H9 (cell line): ENCODE results near the gene CERK. TPM values are rescaled to one million over a fixed set of nuclear protein-coding genes. Genes with fewer than 3 reads are reported as not detected.

Experiments
- DNase-seq: peaks from one replicate; pipeline ENCODE4 v3.0.0-alpha.2; 2017
- H2AFZ ChIP-seq: one replicate; pipeline ENCODE4 v1.6.1; 2013; ENCODE audit warnings: mild to moderate bottlenecking, low read length, control low read depth, moderate library complexity
- H2AK5ac ChIP-seq: 2 replicates; pipeline ENCODE4 v1.6.1; 2013; ENCODE audit warnings: low read length, control low read depth, mixed read lengths; ENCODE audit not compliant: insufficient read length
- H2BK120ac ChIP-seq: one replicate; pipeline ENCODE4 v1.6.1; 2013; ENCODE audit warnings: low read depth, mild to moderate bottlenecking, low read length, control low read depth, inconsistent platforms; ENCODE audit not compliant: poor library complexity, severe bottlenecking
- H2BK12ac ChIP-seq: 2 replicates; pipeline ENCODE4 v1.6.1; 2013; ENCODE audit warnings: low read length, control low read depth, mixed read lengths, low read depth; ENCODE audit not compliant: insufficient read length
- H2BK15ac ChIP-seq: 2 replicates; pipeline ENCODE4 v1.6.1; 2013; ENCODE audit warnings: low read depth, low read length, control low read depth
- H2BK20ac ChIP-seq: one replicate; pipeline ENCODE4 v1.6.1; 2013; ENCODE audit warnings: low read depth, mild to moderate bottlenecking, low read length, control low read depth, inconsistent platforms; ENCODE audit not compliant: poor library complexity, severe bottlenecking
- H2BK5ac ChIP-seq: 2 replicates; pipeline ENCODE4 v1.6.1; 2013; ENCODE audit warnings: low read length, control low read depth, mixed read lengths; ENCODE audit not compliant: insufficient read length
- H3K14ac ChIP-seq: 2 replicates; pipeline ENCODE4 v1.6.1; 2013; ENCODE audit warnings: low read length, control low read depth; ENCODE audit not compliant: insufficient read depth
- H3K18ac ChIP-seq: 2 replicates; pipeline ENCODE4 v1.6.1; 2013; ENCODE audit warnings: low read depth, mild to moderate bottlenecking, mixed read lengths, low read length, control low read depth; ENCODE audit not compliant: insufficient read length
- H3K23ac ChIP-seq: 2 replicates; pipeline ENCODE4 v1.6.1; 2013; ENCODE audit warnings: low read length, control low read depth, mixed read lengths, low read depth; ENCODE audit not compliant: insufficient read length
- H3K23me2 ChIP-seq: 2 replicates; pipeline ENCODE4 v1.6.1; 2013; ENCODE audit warnings: low read depth, mild to moderate bottlenecking, mixed read lengths, low read length, control low read depth; ENCODE audit not compliant: insufficient read length, poor library complexity, severe bottlenecking
- H3K27ac ChIP-seq: 2 replicates; pipeline ENCODE4 v1.5.1; 2013; ENCODE audit warnings: low read length, control low read depth, mixed read lengths, low read depth; ENCODE audit not compliant: insufficient read length
- H3K27me3 ChIP-seq: 2 replicates; pipeline ENCODE4 v1.6.1; 2013; ENCODE audit warnings: low read length, control low read depth, inconsistent platforms; ENCODE audit not compliant: insufficient read depth
- H3K4ac ChIP-seq: 2 replicates; pipeline ENCODE4 v1.6.1; 2013; ENCODE audit warnings: low read depth, mild to moderate bottlenecking, control low read depth, inconsistent platforms, low read length, moderate library complexity
- H3K4me1 ChIP-seq: 2 replicates; pipeline ENCODE4 v1.6.1; 2013; ENCODE audit warnings: low read length, control low read depth, inconsistent platforms; ENCODE audit not compliant: insufficient read depth
- H3K4me2 ChIP-seq: 2 replicates; pipeline ENCODE4 v1.6.1; 2013; ENCODE audit warnings: low read length, control low read depth, mixed read lengths; ENCODE audit not compliant: insufficient read length, insufficient read depth
- H3K56ac ChIP-seq: 2 replicates; pipeline ENCODE4 v1.6.1; 2013; ENCODE audit warnings: low read depth, mild to moderate bottlenecking, mixed read lengths, low read length, control low read depth; ENCODE audit not compliant: insufficient read length
- H3K79me1 ChIP-seq: 2 replicates; pipeline ENCODE4 v1.6.1; 2013; ENCODE audit warnings: low read depth, mild to moderate bottlenecking, moderate library complexity, low read length, control low read depth, inconsistent platforms; ENCODE audit not compliant: insufficient read depth, poor library complexity, severe bottlenecking
- H3K79me2 ChIP-seq: 2 replicates; pipeline ENCODE4 v1.6.1; 2013; ENCODE audit warnings: low read length, control low read depth, inconsistent platforms; ENCODE audit not compliant: insufficient read depth
- H3K9ac ChIP-seq: 2 replicates; pipeline ENCODE4 v1.6.1; 2013; ENCODE audit warnings: low read length, control low read depth, mixed read lengths; ENCODE audit not compliant: insufficient read length; ENCODE audit errors: extremely low read depth
- H3K9me3 ChIP-seq: one replicate; pipeline ENCODE4 v1.6.1; 2013; ENCODE audit warnings: low read depth, low read length, inconsistent platforms; ENCODE audit not compliant: control insufficient read depth
- H3T11ph ChIP-seq: one replicate; pipeline ENCODE4 v1.6.1; 2013; ENCODE audit warnings: mild to moderate bottlenecking, low read length, control low read depth, inconsistent platforms
- H4K20me1 ChIP-seq: one replicate; pipeline ENCODE4 v1.6.1; 2013; ENCODE audit not compliant: control insufficient read depth, insufficient read length, insufficient read depth
- H4K5ac ChIP-seq: 2 replicates; pipeline ENCODE4 v1.6.1; 2013; ENCODE audit warnings: low read depth, mild to moderate bottlenecking, mixed read lengths, low read length, control low read depth; ENCODE audit not compliant: insufficient read length
- H4K8ac ChIP-seq: replicated peaks from 2 replicates; pipeline ENCODE4 v1.6.1; 2013; ENCODE audit warnings: low read length, control low read depth, mixed read lengths, low read depth; ENCODE audit not compliant: insufficient read length
- H4K91ac ChIP-seq: 2 replicates; pipeline ENCODE4 v1.6.1; 2013; ENCODE audit warnings: low read depth, mild to moderate bottlenecking, moderate library complexity, mixed read lengths, low read length, control low read depth; ENCODE audit not compliant: insufficient read length
- H3K27ac Mint-ChIP-seq, 3 experiments: 2 replicates in 2 of 3; 3 replicates in 1 of 3; pipeline ENCODE4 v1.8.0; 2020 to 2021; ENCODE audit warnings: mixed read lengths in 3 of 3, mild to moderate bottlenecking in 1 of 3, moderate library complexity in 1 of 3
- H3K27me3 Mint-ChIP-seq: 2 replicates; pipeline ENCODE4 v1.8.0; 2021; ENCODE audit warnings: low read depth, mild to moderate bottlenecking, moderate library complexity, mixed read lengths
- H3K36me3 Mint-ChIP-seq, 3 experiments: 2 replicates in 2 of 3; 3 replicates in 1 of 3; pipeline ENCODE4 v1.8.0; 2020 to 2021; ENCODE audit warnings: low read depth in 3 of 3, mixed read lengths in 3 of 3; ENCODE audit not compliant: insufficient read depth in 1 of 3
- H3K4me1 Mint-ChIP-seq, 2 experiments: 2 replicates each; pipeline ENCODE4 v1.8.0; 2020; ENCODE audit warnings: mixed read lengths in 2 of 2
- H3K4me3 Mint-ChIP-seq, 2 experiments: 2 replicates in 1 of 2; 3 replicates in 1 of 2; pipeline ENCODE4 v1.8.0; 2020 to 2021; ENCODE audit warnings: mild to moderate bottlenecking in 2 of 2, mixed read lengths in 2 of 2, moderate library complexity in 1 of 2
- H3K9me3 Mint-ChIP-seq, 2 experiments: 2 replicates in 1 of 2; 3 replicates in 1 of 2; pipeline ENCODE4 v1.8.0; 2020; ENCODE audit warnings: mild to moderate bottlenecking in 2 of 2, mixed read lengths in 2 of 2, moderate library complexity in 1 of 2
- CTCF ChIP-seq: fragments of 200-600 bp; sonication (generic); conservative IDR thresholded peaks from 3 replicates; pipeline ENCODE4 v1.8.0; 2021; ENCODE audit warnings: antibody characterized with exemption, mild to moderate bottlenecking
- WGBS: extraction: QIAGEN DNeasy Blood & Tissue Kit; methylation state at CpG from one replicate; pipeline ENCODE4 v1.1.7; 2013; ENCODE audit warnings: missing lambda C conversion rate, low lambda C conversion rate, mixed read lengths; ENCODE audit not compliant: insufficient read length; ENCODE audit errors: extremely low coverage; 5-methylcytosine and 5-hydroxymethylcytosine counted together
- total RNA-seq: library from RNA; stranded (reverse); gene quantifications from 2 replicates; pipeline ENCODE4 v1.2.1, GENCODE V29; 2021

The CERK gene
- total RNA-seq, 1 experiment from 2014 or later = 47.1 TPM

GRCh38 chr22:46754110-46754799 is 16.2 kb upstream of the CERK start:
- H3K27me3 Mint-ChIP-seq = peaks cover 17% of the 10 kb centered on the region
- no peak overlapping the region for H3K9ac ChIP-seq
- H3K4me3 Mint-ChIP-seq = no peak overlapping the region
- no peak overlapping the region for H4K91ac ChIP-seq
- H2BK15ac ChIP-seq = no peak overlapping the region
- no peak overlapping the region for H4K8ac ChIP-seq
- no peak for TF ChIP-seq CTCF
- no peak overlapping the region for H3T11ph ChIP-seq
- no peak overlapping the region for H3K27ac ChIP-seq
- H3K23ac ChIP-seq = no peak overlapping the region
- peaks cover 3 to 5% of the 10 kb centered on the region in 2 experiments; a peak in 3 of 4 replicates for H3K4me1 Mint-ChIP-seq
- H4K20me1 ChIP-seq = no peaks in the 10 kb centered on the region
- H3K79me1 ChIP-seq = no peaks in the 10 kb centered on the region
- no peak overlapping the region for H3K4ac ChIP-seq
- H3K9me3 Mint-ChIP-seq = peaks cover 18 to 30% of the 10 kb centered on the region in 2 experiments
- no peak overlapping the region for H3K18ac ChIP-seq
- H2BK5ac ChIP-seq = no peak overlapping the region
- no peaks in the 10 kb centered on the region for H3K23me2 ChIP-seq
- H3K9me3 ChIP-seq = no peaks in the 10 kb centered on the region
- H2BK120ac ChIP-seq = no peak overlapping the region
- no peak overlapping the region for H3K56ac ChIP-seq
- no peak for DNase-seq
- H3K36me3 Mint-ChIP-seq = peaks cover 14 to 27% (median 18%) of the 10 kb centered on the region in 3 experiments
- H3K27ac Mint-ChIP-seq = no peak overlapping the region
- no peak overlapping the region for H2BK20ac ChIP-seq
- H3K4me2 ChIP-seq = no peak overlapping the region
- no peaks in the 10 kb centered on the region for H3K4me1 ChIP-seq
- H2AFZ ChIP-seq = no peak overlapping the region
- WGBS = no CpG with 5 or more reads among the region's 14 CpGs
- no peak overlapping the region for H3K14ac ChIP-seq
- no peak overlapping the region for H2AK5ac ChIP-seq
- H3K79me2 ChIP-seq = no peaks in the 10 kb centered on the region
- no peak overlapping the region for H2BK12ac ChIP-seq
- H4K5ac ChIP-seq = no peak overlapping the region
- H3K27me3 ChIP-seq = no peaks in the 10 kb centered on the region
